IPS-15b (cell line): ENCODE results near the gene WIPI1.

Experiments
- H3K27me3 ChIP-seq: one replicate; pipeline ENCODE4 v1.6.1; 2013; ENCODE audit warnings: low read length; ENCODE audit not compliant: control insufficient read depth, insufficient read depth
- H3K36me3 ChIP-seq: one replicate; pipeline ENCODE4 v1.6.1; 2013; ENCODE audit warnings: low read length; ENCODE audit not compliant: control insufficient read depth, insufficient read depth
- H3K4me1 ChIP-seq: one replicate; pipeline ENCODE4 v1.6.1; 2013; ENCODE audit warnings: mild to moderate bottlenecking, low read length; ENCODE audit not compliant: control insufficient read depth, insufficient read depth
- H3K4me3 ChIP-seq: one replicate; pipeline ENCODE4 v1.5.1; 2013; ENCODE audit warnings: low read depth, low read length
- H3K9ac ChIP-seq: one replicate; pipeline ENCODE4 v1.6.1; 2013; ENCODE audit warnings: low read depth, mild to moderate bottlenecking, low read length
- H3K9me3 ChIP-seq: one replicate; pipeline ENCODE4 v1.6.1; 2013; ENCODE audit warnings: mild to moderate bottlenecking, low read length; ENCODE audit not compliant: control insufficient read depth, insufficient read depth

Gene WIPI1

GRCh38 chr17:68385490-68386215 lies 71.6 kb downstream of the WIPI1 start:
- H3K4me3 ChIP-seq, result no peak overlapping the region
- no peaks in the 10 kb centered on the region for H3K4me1 ChIP-seq
- H3K36me3 ChIP-seq, result no peaks in the 10 kb centered on the region
- H3K27me3 ChIP-seq, result no peaks in the 10 kb centered on the region
- H3K9me3 ChIP-seq, result no peaks in the 10 kb centered on the region
- no peak overlapping the region for H3K9ac ChIP-seq

- Histone ChIP-seq H3K4me1 (no peaks in the 10 kb centered on the region), H3K27me3 (no peaks in the 10 kb centered on the region), H3K9ac (no peak overlapping the region), H3K9me3 (no peaks in the 10 kb centered on the region), H3K36me3 (no peaks in the 10 kb centered on the region), H3K4me3 (no peak overlapping the region)
Measured at GRCh38 chr17:68384941-68385340, 72.4 kb downstream of the WIPI1 start.

DNA sequence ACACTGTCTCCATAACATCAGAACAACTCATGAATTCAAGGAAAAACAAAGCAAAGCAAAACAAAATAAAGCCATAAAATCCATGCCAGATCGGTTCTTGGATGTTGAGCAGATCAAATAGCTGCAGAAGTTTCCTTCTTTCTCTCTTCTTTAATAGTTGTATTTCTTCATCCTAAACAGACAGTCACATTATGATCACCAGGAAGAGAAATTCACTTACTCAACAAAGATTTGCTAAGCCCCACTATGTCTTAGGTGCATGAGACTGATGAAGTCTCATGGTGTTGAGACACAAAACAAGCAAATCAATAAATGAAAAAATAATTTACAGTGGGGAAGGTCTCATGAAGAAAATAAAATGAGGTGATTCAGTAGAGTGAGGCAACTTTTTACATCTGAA lies 72.8 kb downstream of the WIPI1 start:
- Histone ChIP-seq H3K4me1 (no peaks in the 10 kb centered on the region), H3K9ac (no peak overlapping the region), H3K4me3 (no peak overlapping the region), H3K36me3 (no peaks in the 10 kb centered on the region), H3K9me3 (no peaks in the 10 kb centered on the region), H3K27me3 (no peaks in the 10 kb centered on the region)

DNA sequence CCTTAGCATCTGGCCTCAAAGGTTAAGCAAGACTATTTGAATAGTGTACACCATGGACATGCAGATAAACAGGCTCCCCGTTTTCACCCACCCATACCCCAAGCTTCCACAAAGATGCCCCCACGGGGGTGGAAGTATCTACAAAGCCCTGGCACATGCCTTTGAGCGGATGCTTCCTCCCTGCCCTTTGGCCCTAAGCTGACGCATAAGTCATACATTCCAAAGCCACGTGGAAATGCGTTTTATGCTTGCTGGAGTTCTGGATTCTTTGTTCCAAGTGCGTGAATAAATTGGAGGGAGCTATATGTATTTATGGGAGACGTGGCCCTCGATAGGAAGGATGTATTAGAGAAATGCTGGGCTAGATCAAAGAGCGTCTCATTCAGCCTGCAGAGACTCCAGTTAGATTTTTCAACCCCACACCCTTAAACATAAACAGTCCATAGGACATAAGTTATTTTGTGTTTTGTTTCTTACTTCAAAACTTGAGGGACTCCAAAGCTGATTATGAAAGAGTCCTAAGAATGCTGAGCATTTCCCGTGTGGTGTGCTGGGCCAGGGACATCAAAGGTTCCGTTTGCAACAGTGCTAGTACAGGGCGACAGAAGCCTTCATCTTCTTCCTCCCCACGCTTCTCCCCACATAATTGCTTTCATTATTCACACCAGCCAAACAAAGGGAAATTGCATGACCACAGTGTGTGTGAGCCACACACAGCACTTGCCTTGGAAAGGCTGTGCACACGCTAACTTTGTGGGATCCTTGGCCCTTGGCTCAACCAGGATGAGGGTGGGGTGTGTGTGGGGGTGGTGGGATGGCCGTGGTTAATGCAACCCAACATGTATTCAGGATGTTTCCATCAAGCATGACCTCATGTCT lies 73.6 kb downstream of the WIPI1 start:
- no peaks in the 10 kb centered on the region for H3K4me1 ChIP-seq
- H3K9ac ChIP-seq, result no peak overlapping the region
- no peaks in the 10 kb centered on the region for H3K36me3 ChIP-seq
- no peak overlapping the region for H3K4me3 ChIP-seq
- H3K9me3 ChIP-seq, result no peaks in the 10 kb centered on the region
- H3K27me3 ChIP-seq, result no peaks in the 10 kb centered on the region

DNA sequence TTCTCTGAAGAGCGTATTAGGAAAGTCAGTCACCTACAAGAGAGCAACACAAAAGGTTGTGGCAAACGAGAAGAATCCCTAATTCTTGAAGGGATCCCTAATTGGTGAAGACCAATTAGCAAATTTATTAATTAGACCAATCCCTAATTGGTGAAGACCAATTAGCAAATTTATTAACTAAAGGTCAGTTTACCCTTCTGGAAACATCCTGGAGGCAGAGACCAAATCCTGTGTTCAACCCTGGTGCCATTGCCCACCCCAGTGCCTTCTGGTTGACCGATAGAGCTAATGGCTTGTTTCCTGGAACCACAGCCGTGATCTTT lies 74.2 kb downstream of the WIPI1 start:
- Histone ChIP-seq H3K4me3 (no peak overlapping the region), H3K4me1 (peaks cover 6% of the 10 kb centered on the region), H3K9ac (no peak overlapping the region), H3K9me3 (no peaks in the 10 kb centered on the region), H3K36me3 (no peaks in the 10 kb centered on the region), H3K27me3 (no peaks in the 10 kb centered on the region)

DNA sequence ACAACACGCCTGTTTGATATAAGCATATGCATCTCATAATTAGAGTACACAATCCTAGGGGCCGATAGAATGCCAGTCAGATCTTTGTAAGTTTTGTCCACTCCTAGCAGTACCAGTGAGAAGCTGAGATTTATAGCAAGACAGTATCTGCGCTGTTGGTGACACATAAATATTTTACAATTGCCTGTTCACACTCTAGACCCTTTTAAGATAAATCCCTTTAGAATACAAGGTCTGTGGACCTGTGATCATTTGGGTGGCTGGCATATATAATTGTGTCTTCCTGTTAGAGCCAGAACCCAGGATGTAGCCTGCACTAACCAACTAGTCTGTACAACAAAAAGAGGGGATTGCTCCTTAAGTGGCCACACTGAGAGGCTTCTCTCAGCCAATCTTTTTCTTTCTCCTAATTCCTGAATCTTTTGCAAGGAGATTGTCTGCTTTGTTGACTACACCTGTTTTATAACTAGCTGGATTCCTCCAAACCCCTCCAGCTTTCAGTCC lies 74.7 kb downstream of the WIPI1 start:
- Histone ChIP-seq H3K9ac (no peak overlapping the region), H3K4me3 (no peak overlapping the region), H3K27me3 (no peaks in the 10 kb centered on the region), H3K4me1 (peaks cover 10% of the 10 kb centered on the region), H3K36me3 (no peaks in the 10 kb centered on the region), H3K9me3 (no peaks in the 10 kb centered on the region)

DNA sequence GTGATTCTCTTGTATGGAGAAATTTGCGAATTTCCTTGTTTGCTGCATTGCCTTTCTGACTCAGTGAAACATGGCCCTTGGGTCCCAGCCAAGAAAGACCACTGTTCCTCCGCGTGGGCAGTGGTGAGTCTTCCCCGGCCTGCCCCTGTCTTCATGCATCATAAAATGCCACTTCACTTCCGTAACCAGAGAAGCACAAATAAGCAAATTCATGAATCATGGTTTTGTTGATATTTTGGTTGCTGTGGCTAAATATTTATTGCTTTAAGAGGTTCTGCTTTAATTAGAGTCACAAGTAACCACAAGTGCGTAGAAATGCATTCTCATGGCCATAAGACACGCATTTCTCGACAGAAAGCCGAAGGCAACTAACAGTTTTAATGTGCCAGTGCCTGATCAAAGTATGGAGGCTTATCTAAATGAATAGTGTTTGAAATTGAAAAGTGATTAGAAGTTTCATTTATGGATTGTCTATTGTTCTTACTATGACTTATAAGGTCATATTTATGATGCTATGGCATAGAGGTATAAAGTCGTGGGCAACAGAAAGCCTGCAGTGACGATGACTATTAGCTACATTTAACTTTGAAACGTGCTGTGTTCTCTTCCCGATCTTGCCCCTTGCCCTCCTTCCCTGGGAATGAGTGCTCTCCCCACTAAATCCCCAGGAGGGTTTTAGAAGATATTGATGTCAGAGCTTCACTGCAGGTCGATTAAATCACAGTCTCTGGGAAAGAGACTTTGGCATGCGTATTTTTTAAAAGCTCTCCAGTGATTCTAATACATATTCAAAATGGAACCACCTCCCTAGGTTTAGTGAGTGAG lies 76.0 kb downstream of the WIPI1 start:
- H3K4me3 ChIP-seq, result no peak overlapping the region
- no peaks in the 10 kb centered on the region for H3K36me3 ChIP-seq
- peaks cover 11% of the 10 kb centered on the region for H3K4me1 ChIP-seq
- H3K9ac ChIP-seq, result no peak overlapping the region
- no peaks in the 10 kb centered on the region for H3K9me3 ChIP-seq
- H3K27me3 ChIP-seq, result no peaks in the 10 kb centered on the region

GRCh38 chr17:68379692-68380677 lies 77.3 kb downstream of the WIPI1 start:
- no peaks in the 10 kb centered on the region for H3K36me3 ChIP-seq
- no peaks in the 10 kb centered on the region for H3K9me3 ChIP-seq
- no peaks in the 10 kb centered on the region for H3K27me3 ChIP-seq
- H3K4me1 ChIP-seq, result peaks cover 11% of the 10 kb centered on the region
- no peak overlapping the region for H3K9ac ChIP-seq
- H3K4me3 ChIP-seq, result no peak overlapping the region

- Histone ChIP-seq H3K4me3 (no peak overlapping the region), H3K36me3 (no peaks in the 10 kb centered on the region), H3K27me3 (no peaks in the 10 kb centered on the region), H3K4me1 (peaks cover 11% of the 10 kb centered on the region), H3K9me3 (no peaks in the 10 kb centered on the region), H3K9ac (no peak overlapping the region)
Measured at GRCh38 chr17:68379177-68379510, 78.2 kb downstream of the WIPI1 start.

- no peak overlapping the region for H3K4me3 ChIP-seq
Measured at GRCh38 chr17:68378268-68379176, 78.8 kb downstream of the WIPI1 start.

More at GRCh38 chr17:68378268-68379176, 78.8 kb downstream of the WIPI1 start:
- Histone ChIP-seq H3K36me3 (no peaks in the 10 kb centered on the region), H3K27me3 (no peaks in the 10 kb centered on the region), H3K4me1 (peaks cover 11% of the 10 kb centered on the region), H3K9me3 (no peaks in the 10 kb centered on the region), H3K9ac (no peak overlapping the region)
